ENCODE data around the gene FAM20C.

The FAM20C gene

GRCh38 chr7:165661-166337, 26.6 kb upstream of the FAM20C start:
- DNase-seq (ENCODE audit: low read depth in 1 of 2, low spot score in 1 of 2): peak; percentile 58 to 84
- H3K27ac ChIP-seq (replicated peaks): peak overlapping the region; percentile 63
- TF ChIP-seq SPI1 (IDR thresholded peaks at IDR 0.05; ENCODE audit: borderline replicate concordance, low read depth) (no peak), REST (IDR thresholded peaks at IDR 0.05; ENCODE audit: insufficient replicate concordance, low read depth) (no peak), CTCF (IDR thresholded peaks at IDR 0.05; ENCODE audit: insufficient read depth, low read length) (no peak), GABPA (IDR thresholded peaks at IDR 0.05; ENCODE audit: low read depth) (no peak), POLR2AphosphoS5 (IDR thresholded peaks at IDR 0.05; ENCODE audit: low read depth) (no peak)
- no peaks in the 10 kb centered on the region for H3K27me3 ChIP-seq (ENCODE audit: insufficient read depth, poor library complexity, severe bottlenecking)
- no peak overlapping the region for H3K4me3 ChIP-seq (replicated peaks; ENCODE audit: insufficient read depth, low read length)

- H3K4me3 ChIP-seq (replicated peaks; ENCODE audit: insufficient read depth, low read length): no peak overlapping the region
- H3K27ac ChIP-seq (replicated peaks): peak overlapping the region; percentile 63
- no peaks in the 10 kb centered on the region for H3K27me3 ChIP-seq (ENCODE audit: insufficient read depth, poor library complexity, severe bottlenecking)
- peak in 1 of 2 experiments; percentile 51 for DNase-seq (ENCODE audit: low read depth in 1 of 2, low spot score in 1 of 2)
- TF ChIP-seq SPI1 (IDR thresholded peaks at IDR 0.05; ENCODE audit: borderline replicate concordance, low read depth) (no peak; the same call in 1 of the 2 replicates), REST (IDR thresholded peaks at IDR 0.05; ENCODE audit: insufficient replicate concordance, low read depth) (no peak), CTCF (IDR thresholded peaks at IDR 0.05; ENCODE audit: insufficient read depth, low read length) (no peak), POLR2AphosphoS5 (IDR thresholded peaks at IDR 0.05; ENCODE audit: low read depth) (no peak), GABPA (IDR thresholded peaks at IDR 0.05; ENCODE audit: low read depth) (no peak)
Observed at GRCh38 chr7:166338-167060, 25.9 kb upstream of the FAM20C start.

- Histone ChIP-seq H3K27ac (replicated peaks) (peak overlapping the region; percentile 63), H3K4me3 (replicated peaks; ENCODE audit: insufficient read depth, low read length) (no peak overlapping the region), H3K27me3 (ENCODE audit: insufficient read depth, poor library complexity, severe bottlenecking) (no peaks in the 10 kb centered on the region)
- DNase-seq (ENCODE audit: low read depth in 1 of 2, low spot score in 1 of 2): peak; percentile 71 to 74
- TF ChIP-seq SPI1 (IDR thresholded peaks at IDR 0.05; ENCODE audit: borderline replicate concordance, low read depth): no peak
- no peak for TF ChIP-seq REST (IDR thresholded peaks at IDR 0.05; ENCODE audit: insufficient replicate concordance, low read depth)
- TF ChIP-seq CTCF (IDR thresholded peaks at IDR 0.05; ENCODE audit: insufficient read depth, low read length): no peak
- TF ChIP-seq GABPA (IDR thresholded peaks at IDR 0.05; ENCODE audit: low read depth): no peak
- TF ChIP-seq POLR2AphosphoS5 (IDR thresholded peaks at IDR 0.05; ENCODE audit: low read depth): no peak; the same call in 1 of the 2 replicates
Observed at GRCh38 chr7:167090-167855, 25.1 kb upstream of the FAM20C start.

Data from HL-60 (cell line).